A549 (cell line): ENCODE measurements around the gene IL20RA. TPM values are rescaled to one million over a fixed set of nuclear protein-coding genes. Genes with fewer than 3 reads are reported as not detected.

Experiments
- ATAC-seq, 2 experiments: fragments of 200-7000 bp in 1 of 2; fragments of >200 bp in 1 of 2; cut with Nextera tagmentation in 1 of 2; cut with Tn5 transposase in 1 of 2; 3 replicates each; pipeline versions ENCODE4 v1.8.0 to v1.9.1; 2018 to 2020; ENCODE audit warnings: mild to moderate bottlenecking in 1 of 2, moderate library complexity in 1 of 2
- CTCF ChIA-PET: fragments of 300-600 bp; sonication (Branson Sonifier 250); formaldehyde crosslinking; extraction: SDS; loops from one replicate; lab custom pipeline; 2021; ENCODE audit warnings: antibody characterized with exemption, inconsistent platforms; lab: Yijun Ruan, JAX
- POLR2A ChIA-PET: fragments of 350-600 bp; formaldehyde crosslinking; extraction: SDS; loops from one replicate; lab custom pipeline; 2021; ENCODE audit warnings: antibody characterized with exemption, inconsistent platforms; lab: Yijun Ruan, JAX
- DNase-seq, 2 experiments: peaks; one replicate each; pipeline versions ENCODE4 v3.0.0 to v3.0.0-alpha.2; 2011 to 2016; ENCODE audit warnings: low read depth in 1 of 2, low spot score in 1 of 2
- FAIRE-seq: peaks from 2 replicates; lab custom pipeline; 2011; peaks lifted over from hg19 to GRCh38; lab: Jason Lieb, UNC
- H3K27ac ChIP-seq, 2 experiments: fragments of >200 bp; sonication (Bioruptor Twin); formaldehyde crosslinking; 3 replicates each; pipeline ENCODE4 v1.5.1; 2016 to 2017
- H3K4me1 ChIP-seq: fragments of >200 bp; sonication (Bioruptor Twin); formaldehyde crosslinking; 3 replicates; pipeline ENCODE4 v1.6.1; 2016
- H3K4me2 ChIP-seq: fragments of >200 bp; sonication (Bioruptor Twin); formaldehyde crosslinking; 3 replicates; pipeline ENCODE4 v1.6.1; 2016
- H3K4me3 ChIP-seq: fragments of >200 bp; sonication (Bioruptor Twin); formaldehyde crosslinking; 3 replicates; pipeline ENCODE4 v1.5.1; 2016
- H3K9me3 ChIP-seq: fragments of >200 bp; sonication (Bioruptor Twin); formaldehyde crosslinking; 3 replicates; pipeline ENCODE4 v1.6.1; 2016
- BHLHE40 ChIP-seq: IDR thresholded peaks from 2 replicates; pipeline ENCODE4 v1.6.1; 2012; ENCODE audit warnings: low read depth, low read length, inconsistent platforms
- CBX2 ChIP-seq: fragments of 200-600 bp; sonication (generic); IDR thresholded peaks from 2 replicates; pipeline ENCODE4 v1.6.1; 2016; ENCODE audit warnings: low read depth, mild to moderate bottlenecking, borderline replicate concordance
- CBX8 ChIP-seq: fragments of 200-600 bp; sonication (generic); IDR thresholded peaks from 2 replicates; pipeline ENCODE4 v1.6.1; 2016
- CHD4 ChIP-seq: fragments of 200-600 bp; sonication (generic); IDR thresholded peaks from 2 replicates; pipeline ENCODE4 v1.6.1; 2016; ENCODE audit warnings: antibody characterized with exemption, mild to moderate bottlenecking, borderline replicate concordance
- EHMT2 ChIP-seq: fragments of 200-600 bp; sonication (generic); IDR thresholded peaks from 2 replicates; pipeline ENCODE4 v1.6.1; 2016; ENCODE audit warnings: antibody characterized with exemption, low read depth, mild to moderate bottlenecking, moderate library complexity
- EP300 ChIP-seq, 2 experiments: fragments of >200 bp; sonication (Bioruptor Twin); formaldehyde crosslinking; IDR thresholded peaks; 2 replicates in 1 of 2; 3 replicates in 1 of 2; pipeline ENCODE4 v1.6.1; 2016 to 2017
- ESRRA ChIP-seq: fragments of 150-350 bp; IDR thresholded peaks from 2 replicates; pipeline ENCODE4 v1.6.1; 2014; ENCODE audit warnings: mild to moderate bottlenecking, low read length, borderline replicate concordance
- FOSL2 ChIP-seq, 2 experiments: fragments of 450-650 bp in 1 of 2; fragments of >200 bp in 1 of 2; sonication (Bioruptor Twin) in 1 of 2; formaldehyde crosslinking; IDR thresholded peaks; 2 replicates each; pipeline versions ENCODE4 v1.5.0 to v1.6.1; 2016 to 2020; ENCODE audit warnings: mild to moderate bottlenecking in 1 of 2, moderate library complexity in 1 of 2
- HEYL ChIP-seq: fragments of 250-450 bp; sonication (Bioruptor Pico); IDR thresholded peaks from 2 replicates; pipeline ENCODE4 v1.8.0; 2021; ENCODE audit warnings: mild to moderate bottlenecking, moderate library complexity
- HOXA7 ChIP-seq: fragments of 250-450 bp; sonication (Bioruptor Pico); IDR thresholded peaks from 2 replicates; pipeline ENCODE4 v1.5.0; 2020; ENCODE audit warnings: mild to moderate bottlenecking, moderate library complexity
- JUN ChIP-seq, 2 experiments: fragments of >200 bp; sonication (Bioruptor Twin); formaldehyde crosslinking; IDR thresholded peaks; 2 replicates in 1 of 2; 3 replicates in 1 of 2; pipeline ENCODE4 v1.6.1; 2016 to 2017
- JUNB ChIP-seq: fragments of >200 bp; sonication (Bioruptor Twin); formaldehyde crosslinking; IDR thresholded peaks from 2 replicates; pipeline ENCODE4 v1.6.1; 2016
- KDM1A ChIP-seq: fragments of 200-600 bp; sonication (generic); IDR thresholded peaks from 2 replicates; pipeline ENCODE4 v1.6.1; 2016; ENCODE audit warnings: low read depth, mild to moderate bottlenecking
- MYC ChIP-seq: IDR thresholded peaks from 2 replicates; pipeline ENCODE4 v1.6.1; 2012; ENCODE audit warnings: mild to moderate bottlenecking, inconsistent platforms, low read length, improper control_type of control experiment, borderline replicate concordance
- NPAS2 ChIP-seq: fragments of 250-450 bp; sonication (Bioruptor Pico); IDR thresholded peaks from 2 replicates; pipeline ENCODE4 v1.8.0; 2022; ENCODE audit warnings: mild to moderate bottlenecking, moderate library complexity, borderline replicate concordance
- NR3C1 ChIP-seq: fragments of >200 bp; sonication (Bioruptor Twin); formaldehyde crosslinking; IDR thresholded peaks from 3 replicates; pipeline ENCODE4 v1.6.1; 2017
- POLR2A ChIP-seq: IDR thresholded peaks from 2 replicates; pipeline ENCODE4 v1.6.1; 2012; ENCODE audit warnings: mild to moderate bottlenecking, low read length
- POLR2AphosphoS2 ChIP-seq: conservative IDR thresholded peaks from 2 replicates; pipeline ENCODE4 v1.6.1; 2012; ENCODE audit warnings: low read length, improper control_type of control experiment, inconsistent platforms
- RAD21 ChIP-seq, 2 experiments: fragments of >200 bp in 1 of 2; sonication (Bioruptor Twin) in 1 of 2; formaldehyde crosslinking in 1 of 2; IDR thresholded peaks in 1 of 2; conservative IDR thresholded peaks in 1 of 2; 2 replicates in 1 of 2; 3 replicates in 1 of 2; pipeline ENCODE4 v1.6.1; 2012 to 2018; ENCODE audit warnings: inconsistent platforms in 1 of 2
- RARB ChIP-seq: fragments of 250-450 bp; sonication (Bioruptor Pico); IDR thresholded peaks from 2 replicates; pipeline ENCODE4 v1.8.0; 2021; ENCODE audit warnings: mild to moderate bottlenecking, moderate library complexity
- SMC3 ChIP-seq: fragments of >200 bp; sonication (Bioruptor Twin); formaldehyde crosslinking; IDR thresholded peaks from 3 replicates; pipeline ENCODE4 v1.6.1; 2018; ENCODE audit warnings: inconsistent platforms
- SREBF2 ChIP-seq: fragments of 450-650 bp; IDR thresholded peaks from 2 replicates; pipeline ENCODE4 v1.6.1; 2014; ENCODE audit warnings: mild to moderate bottlenecking, moderate library complexity
- TFCP2L1 ChIP-seq: fragments of 250-450 bp; sonication (Bioruptor Pico); IDR thresholded peaks from 2 replicates; pipeline ENCODE4 v1.5.0; 2021; ENCODE audit warnings: mild to moderate bottlenecking
- TP53 ChIP-seq: fragments of 250-450 bp; sonication (Bioruptor Pico); IDR thresholded peaks from 2 replicates; pipeline ENCODE4 v1.5.0; 2021; ENCODE audit warnings: mild to moderate bottlenecking, moderate library complexity
- ZC3H11A ChIP-seq: fragments of 450-650 bp; IDR thresholded peaks from 2 replicates; pipeline ENCODE4 v1.6.1; 2014; ENCODE audit warnings: antibody characterized with exemption, mild to moderate bottlenecking
- ZFP36 ChIP-seq: fragments of 450-650 bp; IDR thresholded peaks from 2 replicates; pipeline ENCODE4 v1.6.1; 2014; ENCODE audit warnings: borderline replicate concordance; ENCODE audit not compliant: partially characterized antibody
- WGBS: methylation state at CpG from one replicate; pipeline ENCODE4 v1.1.6; 2017; ENCODE audit errors: missing lambda C conversion rate; 5-methylcytosine and 5-hydroxymethylcytosine counted together
- polyA plus RNA-seq, 4 experiments: library from polyadenylated mRNA; depleted of rRNA in 3 of 4; stranded (reverse); fragments of >200 nt; fragmentation: RNase III in 1 of 4; extraction: RNeasy Plus Mini Kit Qiagen cat#74134 plus additional on column Dnase treatment in 1 of 4; gene quantifications; 2 replicates in 3 of 4; 3 replicates in 1 of 4; pipeline ENCODE4 v1.2.3, GENCODE V29; 2011 to 2017
- TF ChIP-seq, protein P1 (sequence below): IDR thresholded peaks from 2 replicates; pipeline ENCODE4 v1.6.1; 2012
- TF ChIP-seq, protein P2 (sequence below): fragments of 250-450 bp; sonication (Bioruptor Pico); IDR thresholded peaks from 2 replicates; pipeline ENCODE4 v1.5.0; 2020; ENCODE audit warnings: low read depth, mild to moderate bottlenecking, moderate library complexity

Gene IL20RA
- polyA plus RNA-seq, 2 of the 4 experiments (the other 2 are of a cell fraction) = 0.08 TPM; not detected in 1

DNA sequence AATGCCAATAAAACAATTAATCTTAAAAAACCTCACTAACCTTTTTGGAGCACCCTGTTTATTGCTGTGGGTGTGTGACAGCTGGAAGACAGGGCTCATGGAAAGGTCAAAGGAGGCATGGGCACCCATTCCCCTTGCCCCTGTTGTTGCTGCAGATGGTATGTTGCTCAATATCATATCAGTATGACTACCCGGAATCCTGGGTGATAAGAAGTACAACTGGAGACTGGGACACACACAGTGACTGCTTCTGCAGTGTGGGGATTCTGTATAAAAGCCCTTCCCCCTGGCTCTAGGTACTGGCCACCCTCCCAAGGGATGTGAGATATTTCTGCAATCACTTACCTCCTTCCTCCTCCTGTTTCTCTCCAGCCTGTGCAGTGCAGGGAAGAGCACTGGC, 47.3 kb upstream of the IL20RA start:
- TF ChIP-seq CBX2 = no peak
- no peak for TF ChIP-seq CHD4
- no peak for TF ChIP-seq RAD21 (conservative IDR thresholded peaks at IDR 0.05 in 1 of 2, IDR thresholded peaks at IDR 0.05 in 1 of 2)
- TF ChIP-seq EP300 (IDR thresholded peaks at IDR 0.05) = no peak
- no peak for TF ChIP-seq NPAS2 (CRISPR knock-in tag)
- TF ChIP-seq JUN (IDR thresholded peaks at IDR 0.05) = no peak
- TF ChIP-seq SREBF2 = no peak
- TF ChIP-seq HEYL (CRISPR knock-in tag) = no peak
- no peak for TF ChIP-seq BHLHE40
- TF ChIP-seq POLR2A = no peak
- TF ChIP-seq TFCP2L1 (CRISPR knock-in tag) = no peak
- no peak for TF ChIP-seq ZC3H11A
- no peak for TF ChIP-seq FOSL2 (IDR thresholded peaks at IDR 0.05)
- TF ChIP-seq FOSL2 (CRISPR knock-in tag; IDR thresholded peaks at IDR 0.05) = no peak
- TF ChIP-seq, protein P1, sequence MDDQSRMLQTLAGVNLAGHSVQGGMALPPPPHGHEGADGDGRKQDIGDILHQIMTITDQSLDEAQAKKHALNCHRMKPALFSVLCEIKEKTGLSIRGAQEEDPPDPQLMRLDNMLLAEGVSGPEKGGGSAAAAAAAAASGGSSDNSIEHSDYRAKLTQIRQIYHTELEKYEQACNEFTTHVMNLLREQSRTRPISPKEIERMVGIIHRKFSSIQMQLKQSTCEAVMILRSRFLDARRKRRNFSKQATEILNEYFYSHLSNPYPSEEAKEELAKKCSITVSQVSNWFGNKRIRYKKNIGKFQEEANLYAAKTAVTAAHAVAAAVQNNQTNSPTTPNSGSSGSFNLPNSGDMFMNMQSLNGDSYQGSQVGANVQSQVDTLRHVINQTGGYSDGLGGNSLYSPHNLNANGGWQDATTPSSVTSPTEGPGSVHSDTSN = no peak
- TF ChIP-seq ZFP36 = no peak
- WGBS = 0% methylated on average over 1 of the region's 1 CpG
- H3K4me2 ChIP-seq = no peak overlapping the region
- FAIRE-seq (no peak), DNase-seq (no peak), ATAC-seq (no peak)
- ChIA-PET POLR2A (no interaction called here), CTCF (interaction anchor here (1.4 kb wide), 1 partner anchor 15 kb away, joined by 4 read pairs; no protein-coding TSS in a partner anchor)
- H3K27ac ChIP-seq = peak overlapping the region in 1 of 2 experiments; percentile 13; a peak in 1 of 6 replicates
- no peaks in the 10 kb centered on the region for H3K9me3 ChIP-seq
- no peak overlapping the region for H3K4me3 ChIP-seq
- peaks cover 5% of the 10 kb centered on the region; the same call in 1 of the 3 replicates for H3K4me1 ChIP-seq

DNA sequence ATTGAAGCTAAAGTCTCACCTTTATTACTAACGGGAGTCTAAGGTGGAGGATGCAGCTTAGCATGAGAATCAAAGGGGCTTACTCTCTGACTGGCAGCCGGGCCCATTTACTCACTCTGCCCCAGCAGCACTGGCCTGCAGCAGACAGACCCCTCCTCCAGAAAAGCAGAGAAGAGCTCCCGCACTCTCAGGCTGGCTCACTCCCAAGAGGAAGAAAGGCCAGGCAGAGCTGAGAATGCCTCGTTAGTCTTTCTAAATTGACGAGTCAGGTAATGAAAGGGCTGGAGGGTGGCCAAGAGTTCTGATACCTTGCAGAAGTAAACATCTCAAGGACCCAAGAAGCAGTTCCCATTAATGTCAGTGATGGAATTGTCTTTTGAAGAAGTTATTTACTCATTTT, 44.5 kb upstream of the IL20RA start:
- Histone ChIP-seq H3K4me1 (peaks cover 5% of the 10 kb centered on the region; the same call in 1 of the 3 replicates), H3K4me2 (no peak overlapping the region), H3K4me3 (no peak overlapping the region), H3K9me3 (no peaks in the 10 kb centered on the region), H3K27ac (no peak overlapping the region)
- DNase-seq = no peak
- no peak for TF ChIP-seq FOSL2 (IDR thresholded peaks at IDR 0.05)
- TF ChIP-seq FOSL2 (CRISPR knock-in tag; IDR thresholded peaks at IDR 0.05) = no peak
- TF ChIP-seq ESRRA = no peak
- TF ChIP-seq JUNB = no peak
- no peak for TF ChIP-seq NR3C1
- 47% methylated on average over 5 of the region's 5 CpGs for WGBS
- FAIRE-seq = no peak
- ATAC-seq = no peak
- ChIA-PET CTCF (interaction anchor here (1.8 to 3.0 kb wide), 4 partner anchors 12 to 552 kb away, joined by 7 to 12 read pairs (median 12); no protein-coding TSS in a partner anchor), POLR2A (no interaction called here)

DNA sequence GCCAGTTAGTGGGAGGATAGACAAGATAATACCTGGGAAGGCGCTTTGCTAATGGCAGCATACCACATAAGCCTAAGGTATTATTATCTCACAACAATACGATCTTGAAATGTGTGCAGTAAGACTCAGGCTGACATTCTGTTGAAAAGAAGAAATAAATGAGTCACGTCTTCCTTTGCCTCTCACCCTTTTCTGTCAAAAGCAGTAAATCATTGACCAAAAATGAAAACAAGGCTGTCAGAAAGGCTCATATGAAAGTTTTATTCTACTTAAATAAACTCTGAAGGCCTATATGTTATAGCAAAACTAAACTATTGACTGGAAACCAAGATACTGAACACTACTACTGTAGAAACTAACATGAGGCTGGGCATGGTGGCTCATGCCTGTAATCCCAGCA, 43.1 kb upstream of the IL20RA start:
- H3K4me2 ChIP-seq = no peak overlapping the region
- FAIRE-seq (no peak), DNase-seq (no peak), ATAC-seq (no peak)
- H3K4me1 ChIP-seq = no peaks in the 10 kb centered on the region
- no peak overlapping the region for H3K4me3 ChIP-seq
- ChIA-PET POLR2A (no interaction called here), CTCF (interaction anchor here (0.6 to 2.9 kb wide), 3 partner anchors 10 to 166 kb away, joined by 3 to 12 read pairs (median 12); no protein-coding TSS in a partner anchor)
- 49% methylated on average over 3 of the region's 3 CpGs for WGBS
- no peaks in the 10 kb centered on the region for H3K9me3 ChIP-seq
- TF ChIP-seq, protein P2, sequence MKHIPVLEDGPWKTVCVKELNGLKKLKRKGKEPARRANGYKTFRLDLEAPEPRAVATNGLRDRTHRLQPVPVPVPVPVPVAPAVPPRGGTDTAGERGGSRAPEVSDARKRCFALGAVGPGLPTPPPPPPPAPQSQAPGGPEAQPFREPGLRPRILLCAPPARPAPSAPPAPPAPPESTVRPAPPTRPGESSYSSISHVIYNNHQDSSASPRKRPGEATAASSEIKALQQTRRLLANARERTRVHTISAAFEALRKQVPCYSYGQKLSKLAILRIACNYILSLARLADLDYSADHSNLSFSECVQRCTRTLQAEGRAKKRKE = no peak
- TF ChIP-seq SMC3 = no peak
- TF ChIP-seq CBX8 = no peak
- TF ChIP-seq NR3C1 = no peak
- no peak for TF ChIP-seq TP53 (CRISPR knock-in tag)
- no peak for TF ChIP-seq HOXA7 (CRISPR knock-in tag)
- no peak for TF ChIP-seq POLR2AphosphoS2
- TF ChIP-seq EHMT2 = no peak
- no peak for TF ChIP-seq RARB
- TF ChIP-seq KDM1A = no peak
- no peak for TF ChIP-seq MYC
- no peak overlapping the region for H3K27ac ChIP-seq
